GM18505 (cell line): ENCODE results near the gene DCX.

Experiments
- ATAC-seq: cut with Tn5 transposase; IDR thresholded peaks from one replicate; pipeline ENCODE4 v1.9.1; 2021; ENCODE audit not compliant: unreplicated experiment
- POLR2A ChIP-seq: IDR thresholded peaks from 4 replicates; pipeline ENCODE4 v1.6.1; 2011; ENCODE audit warnings: borderline replicate concordance; ENCODE audit not compliant: insufficient read depth, insufficient read length; ENCODE audit errors: extremely low read depth

DCX gene

DNA sequence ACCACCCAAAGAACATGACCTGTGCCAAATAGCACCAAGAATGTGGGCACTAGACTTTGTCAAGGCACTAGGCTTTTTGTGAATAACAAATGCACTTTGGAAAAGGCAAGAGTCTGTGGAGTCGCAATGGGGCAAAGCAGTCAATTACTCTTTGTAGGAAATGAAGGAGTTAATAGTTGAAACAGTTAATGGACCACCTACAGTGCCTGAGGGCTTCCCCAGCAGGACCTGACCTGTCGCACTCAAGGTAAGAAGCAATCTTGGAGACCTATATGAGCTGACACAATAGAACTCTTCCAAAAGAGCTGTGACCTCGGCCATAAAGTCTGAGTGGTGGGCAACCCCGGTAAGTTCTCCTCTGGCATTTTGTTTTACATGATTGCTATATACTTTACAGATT, 92.5 kb downstream of the DCX start:
- no peak for TF ChIP-seq POLR2A
- ATAC-seq = no peak

DNA sequence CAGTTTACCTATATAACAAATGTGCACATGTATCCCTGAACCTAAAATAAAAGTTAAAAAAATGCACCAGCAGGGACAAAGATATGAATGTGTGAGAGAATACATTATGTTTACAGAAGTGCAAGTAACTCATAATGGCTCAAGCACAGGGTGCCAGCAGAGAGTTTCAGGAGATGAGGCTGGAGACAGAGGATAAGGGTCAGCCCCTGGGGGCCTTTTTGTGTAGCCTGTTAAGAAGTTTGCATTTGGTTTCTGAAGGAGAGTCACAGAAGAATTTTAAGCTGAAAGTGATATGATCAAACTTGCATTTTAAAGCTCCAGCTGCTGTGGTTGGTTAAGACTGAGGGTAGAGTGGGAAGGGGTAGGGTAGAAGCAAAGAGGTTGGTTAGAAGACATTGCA, 93.1 kb downstream of the DCX start:
- no peak for ATAC-seq
- no peak for TF ChIP-seq POLR2A

DNA sequence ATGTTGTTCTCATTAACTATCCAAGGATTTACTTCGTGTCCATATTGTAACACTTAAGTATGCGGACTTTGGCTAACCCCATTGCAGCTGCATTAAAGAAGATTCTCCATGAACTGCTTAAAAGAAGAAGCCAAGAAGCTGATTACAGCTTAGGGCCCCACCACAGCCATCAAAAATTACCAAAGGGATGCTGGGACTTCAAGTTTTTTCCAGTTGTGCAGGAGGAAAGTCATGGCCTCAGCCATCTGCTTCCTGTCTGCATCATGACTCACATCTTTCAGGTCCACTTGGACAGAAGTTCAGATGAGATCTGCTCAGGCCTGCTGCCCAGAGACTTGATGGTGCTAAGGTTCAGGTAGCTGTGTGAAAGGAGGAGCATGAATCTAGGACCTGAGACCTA, 102.9 kb downstream of the DCX start:
- ATAC-seq = no peak
- no peak for TF ChIP-seq POLR2A

DNA sequence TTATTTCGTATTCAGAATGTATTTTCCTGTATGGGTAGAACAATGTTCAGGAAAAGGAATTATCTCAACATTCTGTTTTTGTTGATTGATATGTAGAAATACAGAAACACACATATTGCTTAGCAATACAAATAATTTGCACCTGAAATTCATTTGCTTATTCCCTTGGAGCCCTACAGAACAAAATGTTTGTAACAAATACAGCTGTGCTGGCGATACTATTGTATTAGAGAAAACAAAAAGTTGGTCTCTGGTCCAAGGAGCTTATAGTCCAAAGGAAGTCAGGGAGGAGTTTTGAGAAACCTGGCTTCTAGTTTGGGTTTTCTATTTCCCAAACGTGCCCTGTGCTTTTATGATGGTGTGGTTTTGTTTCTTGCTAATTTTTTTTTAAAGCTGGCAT, 104.0 kb downstream of the DCX start:
- ATAC-seq = no peak
- TF ChIP-seq POLR2A = no peak

DNA sequence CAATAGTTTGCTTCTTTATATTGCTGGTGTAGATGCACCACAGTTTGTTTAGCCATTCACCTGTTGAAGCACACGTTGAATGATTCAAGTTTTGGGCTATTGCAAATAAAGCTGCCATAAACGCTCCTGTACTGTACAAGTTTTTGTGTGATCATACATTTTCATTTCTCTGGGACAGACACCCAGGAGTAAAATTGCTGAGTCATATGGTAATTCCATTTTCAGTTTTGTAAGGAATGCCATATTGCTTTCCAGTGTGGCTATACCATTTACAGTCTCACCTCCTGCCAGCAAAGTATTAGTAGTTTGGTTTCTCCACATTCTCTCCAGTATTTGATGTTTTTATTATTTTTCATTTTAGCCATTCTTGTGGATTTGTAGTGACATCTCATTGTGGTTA, 109.7 kb downstream of the DCX start:
- TF ChIP-seq POLR2A = no peak
- ATAC-seq = no peak

DNA sequence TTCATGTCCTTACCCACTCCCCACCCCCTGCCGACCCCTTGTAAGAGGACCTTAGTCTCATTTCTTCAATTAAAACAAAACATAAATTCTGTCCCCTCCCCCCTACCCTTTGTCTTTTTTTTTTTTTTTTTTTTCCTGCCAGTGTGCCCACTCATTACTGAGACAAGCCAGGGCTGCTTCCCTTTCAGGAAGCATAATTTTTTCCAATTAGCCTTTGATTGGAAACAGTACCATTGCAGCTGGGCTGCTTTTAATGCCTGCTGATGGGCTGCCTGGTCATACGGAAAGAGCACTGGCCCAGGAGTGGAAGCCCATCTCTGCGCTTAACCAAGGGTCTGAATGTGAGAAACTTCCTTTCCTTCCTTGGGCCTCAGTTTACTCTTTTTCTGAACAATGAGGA, 123.2 kb downstream of the DCX start:
- ATAC-seq = no peak

DNA sequence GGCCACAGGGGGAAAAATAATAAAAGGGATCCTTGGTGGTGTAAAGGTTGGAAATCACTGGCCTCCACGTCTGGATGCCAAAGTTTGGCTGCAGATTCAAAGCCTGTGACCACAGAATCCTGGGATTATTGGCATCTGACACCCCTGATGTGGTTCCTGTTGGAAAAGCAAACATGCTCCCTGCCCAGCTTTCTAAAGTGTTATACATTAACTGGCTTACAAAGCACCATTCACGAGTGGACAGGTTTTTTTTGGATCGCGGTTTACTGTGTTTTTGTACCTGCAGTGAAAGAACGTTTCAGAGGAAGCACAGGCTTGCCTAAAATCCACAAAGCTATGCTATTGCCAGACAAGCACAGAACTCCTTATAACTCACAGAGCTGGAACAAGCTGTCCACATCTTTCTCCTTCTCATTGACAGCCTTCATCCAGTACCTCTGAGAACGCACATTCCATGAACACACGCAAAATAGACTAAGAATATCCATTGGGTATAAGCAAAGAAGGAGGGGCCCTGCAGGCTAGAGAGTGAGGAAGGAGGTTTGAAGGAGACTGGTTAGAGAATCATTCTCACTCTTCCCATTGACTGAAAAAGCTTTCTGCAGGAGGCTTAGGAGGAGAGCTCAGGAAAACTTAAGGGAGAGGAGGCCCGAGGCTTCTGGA, 127.2 kb downstream of the DCX start:
- no peak for TF ChIP-seq POLR2A
- no peak for ATAC-seq

More for the DNA sequence above, 123.2 kb downstream of the DCX start:
- no peak for TF ChIP-seq POLR2A

DNA sequence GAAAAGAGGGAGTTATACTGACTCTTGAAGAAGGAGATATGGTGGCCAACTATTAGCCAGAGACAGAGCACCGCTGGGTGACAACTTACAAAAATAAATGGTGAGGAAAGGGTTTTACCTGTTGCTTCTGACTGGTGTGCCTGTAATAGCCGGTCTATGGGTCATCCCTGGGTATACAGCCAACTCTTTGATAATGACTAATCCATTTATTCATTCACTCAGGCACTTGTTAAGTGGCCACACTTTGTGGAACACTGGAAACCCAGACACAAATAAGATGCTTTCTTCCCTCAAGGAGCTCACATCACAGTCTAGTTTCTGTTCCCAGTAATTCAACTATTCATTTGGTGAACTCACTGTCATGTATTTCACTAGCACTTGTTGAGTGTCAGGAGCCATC, 128.5 kb downstream of the DCX start:
- TF ChIP-seq POLR2A = no peak
- no peak for ATAC-seq

DNA sequence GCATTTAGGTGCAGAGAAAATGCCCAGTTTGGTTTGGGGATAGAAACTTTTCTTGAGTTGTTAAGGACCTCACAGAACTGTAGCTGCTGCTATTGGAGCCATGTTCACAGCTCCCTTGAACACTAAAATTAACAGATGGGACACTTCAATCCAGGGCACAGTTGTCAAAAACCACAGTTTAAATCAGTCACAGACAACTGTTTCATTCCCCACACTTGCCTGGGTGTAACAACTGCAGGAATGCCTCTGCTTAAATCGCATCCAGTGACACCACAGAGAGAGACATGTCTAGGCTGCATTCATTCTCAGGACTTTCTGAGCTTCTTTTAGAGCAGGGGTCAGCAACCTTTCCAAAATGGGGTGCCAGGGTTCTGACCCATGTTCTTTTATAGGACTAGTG, 129.0 kb downstream of the DCX start:
- no peak for TF ChIP-seq POLR2A
- ATAC-seq = no peak

DNA sequence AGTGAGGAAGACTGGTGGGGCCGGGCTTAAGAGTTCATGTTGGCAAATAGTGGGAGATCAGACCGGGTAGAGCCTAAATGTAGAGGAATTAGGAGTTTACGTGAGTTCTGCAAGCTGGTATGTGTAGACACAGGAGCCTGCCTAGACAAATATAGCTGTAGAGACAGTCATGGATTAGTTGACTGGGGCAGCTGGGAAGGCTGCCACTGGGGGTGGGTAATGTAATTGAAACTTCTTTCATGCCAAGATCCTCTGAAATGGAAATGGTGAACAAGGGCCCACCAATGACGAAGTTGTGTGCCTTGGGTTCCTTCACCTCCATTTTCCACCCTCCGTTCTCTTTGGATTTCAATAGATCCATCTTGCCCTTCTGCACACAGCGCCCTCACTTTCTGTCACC, 129.9 kb downstream of the DCX start:
- TF ChIP-seq POLR2A = no peak
- ATAC-seq = no peak

DNA sequence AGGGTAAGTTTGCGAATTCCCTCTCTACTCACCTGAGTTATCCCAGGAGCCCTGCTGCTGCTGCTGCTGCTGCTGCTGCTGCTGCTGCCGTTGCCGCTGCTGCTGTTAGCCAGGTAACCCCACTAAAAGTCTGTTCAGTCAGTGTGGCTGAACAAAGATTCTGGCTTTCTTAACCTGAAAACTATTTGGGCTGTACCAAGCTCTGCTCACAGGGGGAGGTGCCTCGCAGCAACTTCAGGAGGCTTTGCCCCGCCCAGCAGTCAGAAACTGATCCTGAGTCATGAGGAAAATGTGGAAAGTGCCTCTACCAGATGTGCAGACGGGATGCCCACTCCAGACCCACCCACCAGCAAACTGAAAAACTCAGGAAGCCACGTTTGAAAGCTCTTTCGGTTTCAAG, 141.7 kb downstream of the DCX start, which contains the start of gene CAPN6:
TSS of gene CAPN6 (minus strand) at position 145 of the 400 bp plus-strand sequence. CDS start 6,547 bp downstream, outside the sequence.
- no peak for ATAC-seq
- TF ChIP-seq POLR2A = no peak

DNA sequence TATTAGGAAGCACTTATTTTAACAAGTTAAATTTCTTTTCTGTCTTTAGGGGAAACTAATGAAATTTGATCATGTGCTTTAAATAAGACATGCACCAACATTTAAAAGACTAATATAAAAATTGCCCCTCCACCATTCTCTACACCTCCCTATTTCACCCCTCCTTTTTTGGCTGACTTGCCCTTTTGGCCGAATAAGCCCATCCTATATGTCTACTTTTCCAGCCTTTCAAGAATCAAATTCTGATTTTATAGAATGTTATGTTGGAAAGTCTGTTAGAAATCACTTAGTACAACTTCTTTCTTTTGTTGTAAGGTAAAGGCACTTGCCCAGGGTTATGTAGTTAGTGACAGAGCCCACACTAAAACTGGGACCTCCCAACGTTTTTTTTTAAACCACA, 143.5 kb downstream of the DCX start:
- ATAC-seq = no peak
- TF ChIP-seq POLR2A = no peak

DNA sequence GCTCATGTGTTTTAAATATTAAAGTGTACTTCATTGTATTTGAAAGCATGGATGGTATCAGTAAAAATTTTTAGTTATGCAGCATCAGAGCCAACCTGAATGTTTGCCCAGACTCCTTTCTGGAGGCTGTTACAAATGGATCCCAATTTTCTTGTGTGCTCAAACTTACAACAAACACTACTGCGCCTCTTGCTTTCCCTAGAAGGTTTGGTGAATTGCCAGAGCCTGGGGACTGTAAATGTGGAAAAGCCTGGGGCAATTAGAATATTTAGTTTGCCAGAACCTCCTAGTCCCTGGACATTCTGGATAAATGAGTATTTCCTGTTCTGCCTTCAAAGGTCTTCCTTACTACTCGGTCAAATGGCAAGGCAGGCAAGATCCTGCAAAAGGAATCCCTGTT, 146.5 kb downstream of the DCX start:
- no peak for ATAC-seq

DNA sequence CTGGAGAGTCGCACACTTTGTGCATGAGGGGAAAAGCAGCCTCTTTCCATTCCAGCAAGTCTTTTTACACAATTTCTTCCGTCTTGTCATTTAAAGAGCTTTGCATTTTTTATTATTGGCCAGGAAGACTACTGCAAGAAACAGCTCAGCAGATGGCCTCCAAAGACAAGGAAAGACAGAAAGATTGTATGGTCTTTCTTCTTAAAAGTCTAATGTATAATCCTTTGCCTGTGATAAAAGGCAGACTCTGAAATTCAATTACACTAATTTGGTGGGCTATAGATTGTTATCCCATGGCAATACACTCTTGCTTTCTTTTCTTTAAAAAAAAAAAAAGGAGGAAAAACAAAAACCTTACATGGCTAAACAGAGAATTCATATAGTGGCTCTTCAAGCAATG, 147.6 kb downstream of the DCX start:
- ATAC-seq = no peak
- no peak for TF ChIP-seq POLR2A

More for the DNA sequence above, 146.5 kb downstream of the DCX start:
- TF ChIP-seq POLR2A = no peak

DNA sequence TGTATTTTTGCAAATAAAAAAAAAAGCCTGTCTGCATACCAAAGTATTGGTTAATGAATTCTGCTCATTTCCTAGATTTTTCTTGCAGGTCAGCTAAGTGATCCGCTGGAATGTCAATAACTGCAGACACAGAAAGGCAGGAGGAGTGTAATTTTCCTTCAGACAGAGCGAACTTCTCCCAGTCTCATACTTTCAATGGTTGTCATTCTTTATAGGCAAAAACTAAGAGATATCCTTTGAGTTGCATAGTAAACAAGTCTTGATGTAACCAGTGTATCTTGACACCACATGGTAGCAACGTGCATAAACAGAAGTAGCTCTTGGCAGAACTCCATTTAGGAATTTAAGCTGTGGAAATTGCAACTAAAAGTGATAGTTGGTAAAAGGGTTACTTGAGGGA, 149.9 kb downstream of the DCX start:
- ATAC-seq = no peak
- no peak for TF ChIP-seq POLR2A
